Neural crest cell (in vitro differentiated cells): ENCODE measurements around the gene FOS. TPM values are rescaled to one million over a fixed set of nuclear protein-coding genes. Genes with fewer than 3 reads are reported as not detected.
"Not testable (repeated sequence)": the region's sequence is repeated elsewhere in the genome, so short reads cannot be mapped to it uniquely, and the experiment has no call there.

ENCODE experiments used
- DNase-seq: peaks from one replicate; pipeline ENCODE4 v3.0.0; 2021; ENCODE audit warnings: low read depth, mixed read lengths, low spot score
- H3K27ac Mint-ChIP-seq: one replicate; pipeline ENCODE4 v1.8.0; 2021; ENCODE audit warnings: mild to moderate bottlenecking, mixed read lengths; ENCODE audit not compliant: unreplicated experiment
- H3K27me3 Mint-ChIP-seq: 2 replicates; pipeline ENCODE4 v1.8.0; 2021; ENCODE audit warnings: low read depth, mild to moderate bottlenecking, mixed read lengths
- H3K36me3 Mint-ChIP-seq: 2 replicates; pipeline ENCODE4 v1.8.0; 2021; ENCODE audit warnings: low read depth, mild to moderate bottlenecking, mixed read lengths
- H3K4me1 Mint-ChIP-seq: 2 replicates; pipeline ENCODE4 v1.8.0; 2021; ENCODE audit warnings: mixed read lengths
- H3K4me3 Mint-ChIP-seq: one replicate; pipeline ENCODE4 v1.8.0; 2021; ENCODE audit warnings: mild to moderate bottlenecking, mixed read lengths
- H3K9me3 Mint-ChIP-seq: 2 replicates; pipeline ENCODE4 v1.8.0; 2021; ENCODE audit warnings: mixed read lengths
- total RNA-seq: library from RNA; stranded (reverse); gene quantifications from 2 replicates; pipeline ENCODE4 v1.2.1, GENCODE V29; 2021
- TF ChIP-seq, protein P1 (sequence below): fragments of 200-600 bp; sonication (generic); conservative IDR thresholded peaks from 2 replicates; pipeline ENCODE4 v1.5.0; 2021; ENCODE audit warnings: antibody characterized with exemption, mild to moderate bottlenecking

FOS gene
- total RNA-seq, 1 donor from 2014 or later: 3.8 TPM

DNA sequence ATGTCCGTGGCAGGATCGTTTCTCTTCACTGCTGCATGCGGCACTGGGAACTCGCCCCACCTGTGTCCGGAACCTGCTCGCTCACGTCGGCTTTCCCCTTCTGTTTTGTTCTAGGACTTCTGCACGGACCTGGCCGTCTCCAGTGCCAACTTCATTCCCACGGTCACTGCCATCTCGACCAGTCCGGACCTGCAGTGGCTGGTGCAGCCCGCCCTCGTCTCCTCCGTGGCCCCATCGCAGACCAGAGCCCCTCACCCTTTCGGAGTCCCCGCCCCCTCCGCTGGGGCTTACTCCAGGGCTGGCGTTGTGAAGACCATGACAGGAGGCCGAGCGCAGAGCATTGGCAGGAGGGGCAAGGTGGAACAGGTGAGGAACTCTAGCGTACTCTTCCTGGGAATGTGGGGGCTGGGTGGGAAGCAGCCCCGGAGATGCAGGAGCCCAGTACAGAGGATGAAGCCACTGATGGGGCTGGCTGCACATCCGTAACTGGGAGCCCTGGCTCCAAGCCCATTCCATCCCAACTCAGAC, 1.2 kb downstream of the FOS start:
- H3K36me3 Mint-ChIP-seq: peaks cover 2% of the 10 kb centered on the region
- H3K4me3 Mint-ChIP-seq: peak overlapping the region; percentile 99
- no peaks in the 10 kb centered on the region for H3K9me3 Mint-ChIP-seq
- no peak overlapping the region for H3K27ac Mint-ChIP-seq
- TF ChIP-seq, protein P1, sequence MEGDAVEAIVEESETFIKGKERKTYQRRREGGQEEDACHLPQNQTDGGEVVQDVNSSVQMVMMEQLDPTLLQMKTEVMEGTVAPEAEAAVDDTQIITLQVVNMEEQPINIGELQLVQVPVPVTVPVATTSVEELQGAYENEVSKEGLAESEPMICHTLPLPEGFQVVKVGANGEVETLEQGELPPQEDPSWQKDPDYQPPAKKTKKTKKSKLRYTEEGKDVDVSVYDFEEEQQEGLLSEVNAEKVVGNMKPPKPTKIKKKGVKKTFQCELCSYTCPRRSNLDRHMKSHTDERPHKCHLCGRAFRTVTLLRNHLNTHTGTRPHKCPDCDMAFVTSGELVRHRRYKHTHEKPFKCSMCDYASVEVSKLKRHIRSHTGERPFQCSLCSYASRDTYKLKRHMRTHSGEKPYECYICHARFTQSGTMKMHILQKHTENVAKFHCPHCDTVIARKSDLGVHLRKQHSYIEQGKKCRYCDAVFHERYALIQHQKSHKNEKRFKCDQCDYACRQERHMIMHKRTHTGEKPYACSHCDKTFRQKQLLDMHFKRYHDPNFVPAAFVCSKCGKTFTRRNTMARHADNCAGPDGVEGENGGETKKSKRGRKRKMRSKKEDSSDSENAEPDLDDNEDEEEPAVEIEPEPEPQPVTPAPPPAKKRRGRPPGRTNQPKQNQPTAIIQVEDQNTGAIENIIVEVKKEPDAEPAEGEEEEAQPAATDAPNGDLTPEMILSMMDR: no peak
- H3K4me1 Mint-ChIP-seq: peaks cover 45% of the 10 kb centered on the region
- DNase-seq: no peak
- H3K27me3 Mint-ChIP-seq: peaks cover 41% of the 10 kb centered on the region

DNA sequence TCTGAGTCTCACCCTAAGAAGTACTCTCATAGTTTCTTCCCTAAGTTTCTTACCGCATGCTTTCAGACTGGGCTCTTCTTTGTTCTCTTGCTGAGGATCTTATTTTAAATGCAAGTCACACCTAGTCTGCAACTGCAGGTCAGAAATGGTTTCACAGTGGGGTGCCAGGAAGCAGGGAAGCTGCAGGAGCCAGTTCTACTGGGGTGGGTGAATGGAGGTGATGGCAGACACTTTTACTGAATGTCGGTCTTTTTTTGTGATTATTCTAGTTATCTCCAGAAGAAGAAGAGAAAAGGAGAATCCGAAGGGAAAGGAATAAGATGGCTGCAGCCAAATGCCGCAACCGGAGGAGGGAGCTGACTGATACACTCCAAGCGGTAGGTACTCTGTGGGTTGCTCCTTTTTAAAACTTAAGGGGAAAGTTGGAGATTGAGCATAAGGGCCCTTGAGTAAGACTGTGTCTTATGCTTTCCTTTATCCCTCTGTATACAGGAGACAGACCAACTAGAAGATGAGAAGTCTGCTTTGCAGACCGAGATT, 1.7 kb downstream of the FOS start:
- no peak overlapping the region for H3K27ac Mint-ChIP-seq
- peaks cover 42% of the 10 kb centered on the region for H3K4me1 Mint-ChIP-seq

DNA sequence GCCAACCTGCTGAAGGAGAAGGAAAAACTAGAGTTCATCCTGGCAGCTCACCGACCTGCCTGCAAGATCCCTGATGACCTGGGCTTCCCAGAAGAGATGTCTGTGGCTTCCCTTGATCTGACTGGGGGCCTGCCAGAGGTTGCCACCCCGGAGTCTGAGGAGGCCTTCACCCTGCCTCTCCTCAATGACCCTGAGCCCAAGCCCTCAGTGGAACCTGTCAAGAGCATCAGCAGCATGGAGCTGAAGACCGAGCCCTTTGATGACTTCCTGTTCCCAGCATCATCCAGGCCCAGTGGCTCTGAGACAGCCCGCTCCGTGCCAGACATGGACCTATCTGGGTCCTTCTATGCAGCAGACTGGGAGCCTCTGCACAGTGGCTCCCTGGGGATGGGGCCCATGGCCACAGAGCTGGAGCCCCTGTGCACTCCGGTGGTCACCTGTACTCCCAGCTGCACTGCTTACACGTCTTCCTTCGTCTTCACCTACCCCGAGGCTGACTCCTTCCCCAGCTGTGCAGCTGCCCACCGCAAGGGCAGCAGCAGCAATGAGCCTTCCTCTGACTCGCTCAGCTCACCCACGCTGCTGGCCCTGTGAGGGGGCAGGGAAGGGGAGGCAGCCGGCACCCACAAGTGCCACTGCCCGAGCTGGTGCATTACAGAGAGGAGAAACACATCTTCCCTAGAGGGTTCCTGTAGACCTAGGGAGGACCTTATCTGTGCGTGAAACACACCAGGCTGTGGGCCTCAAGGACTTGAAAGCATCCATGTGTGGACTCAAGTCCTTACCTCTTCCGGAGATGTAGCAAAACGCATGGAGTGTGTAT, 2.4 kb downstream of the FOS start:
- Mint-ChIP-seq H3K36me3 (peaks cover 2% of the 10 kb centered on the region), H3K4me3 (peak overlapping the region; percentile 83), H3K4me1 (peaks cover 42% of the 10 kb centered on the region), H3K9me3 (no peaks in the 10 kb centered on the region), H3K27ac (peak overlapping the region; percentile 62), H3K27me3 (peaks cover 32% of the 10 kb centered on the region)
- TF ChIP-seq, protein P1: no peak
- DNase-seq: no peak

More for the DNA sequence above, 1.7 kb downstream of the FOS start:
- DNase-seq: no peak
- H3K27me3 Mint-ChIP-seq: peaks cover 36% of the 10 kb centered on the region
- TF ChIP-seq, protein P1: no peak
- peaks cover 2% of the 10 kb centered on the region for H3K36me3 Mint-ChIP-seq
- peak overlapping the region; percentile 99 for H3K4me3 Mint-ChIP-seq
- no peaks in the 10 kb centered on the region for H3K9me3 Mint-ChIP-seq

DNA sequence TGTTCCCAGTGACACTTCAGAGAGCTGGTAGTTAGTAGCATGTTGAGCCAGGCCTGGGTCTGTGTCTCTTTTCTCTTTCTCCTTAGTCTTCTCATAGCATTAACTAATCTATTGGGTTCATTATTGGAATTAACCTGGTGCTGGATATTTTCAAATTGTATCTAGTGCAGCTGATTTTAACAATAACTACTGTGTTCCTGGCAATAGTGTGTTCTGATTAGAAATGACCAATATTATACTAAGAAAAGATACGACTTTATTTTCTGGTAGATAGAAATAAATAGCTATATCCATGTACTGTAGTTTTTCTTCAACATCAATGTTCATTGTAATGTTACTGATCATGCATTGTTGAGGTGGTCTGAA, 3.0 kb downstream of the FOS start:
- H3K27me3 Mint-ChIP-seq: peaks cover 32% of the 10 kb centered on the region
- no peaks in the 10 kb centered on the region for H3K9me3 Mint-ChIP-seq
- TF ChIP-seq, protein P1: no peak
- H3K36me3 Mint-ChIP-seq: peaks cover 2% of the 10 kb centered on the region
- H3K27ac Mint-ChIP-seq: no peak overlapping the region
- peaks cover 45% of the 10 kb centered on the region for H3K4me1 Mint-ChIP-seq
- H3K4me3 Mint-ChIP-seq: peak overlapping the region; percentile 83
- DNase-seq: no peak

DNA sequence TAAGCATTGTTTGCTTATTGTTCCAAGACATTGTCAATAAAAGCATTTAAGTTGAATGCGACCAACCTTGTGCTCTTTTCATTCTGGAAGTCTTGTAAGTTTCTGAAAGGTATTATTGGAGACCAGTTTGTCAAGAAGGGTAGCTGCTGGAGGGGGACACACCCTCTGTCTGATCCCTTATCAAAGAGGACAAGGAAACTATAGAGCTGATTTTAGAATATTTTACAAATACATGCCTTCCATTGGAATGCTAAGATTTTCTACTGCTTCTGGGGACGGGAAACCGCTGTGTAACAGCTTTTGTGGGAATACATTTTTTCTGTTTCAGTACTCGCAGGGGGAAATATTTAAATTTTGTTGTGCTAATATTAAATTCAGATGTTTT, 3.5 kb downstream of the FOS start:
- Mint-ChIP-seq H3K9me3 (no peaks in the 10 kb centered on the region), H3K4me3 (no peak overlapping the region), H3K27ac (no peak overlapping the region), H3K4me1 (peaks cover 42% of the 10 kb centered on the region), H3K27me3 (peaks cover 32% of the 10 kb centered on the region), H3K36me3 (peaks cover 2% of the 10 kb centered on the region)
- DNase-seq: no peak
- TF ChIP-seq, protein P1: no peak

DNA sequence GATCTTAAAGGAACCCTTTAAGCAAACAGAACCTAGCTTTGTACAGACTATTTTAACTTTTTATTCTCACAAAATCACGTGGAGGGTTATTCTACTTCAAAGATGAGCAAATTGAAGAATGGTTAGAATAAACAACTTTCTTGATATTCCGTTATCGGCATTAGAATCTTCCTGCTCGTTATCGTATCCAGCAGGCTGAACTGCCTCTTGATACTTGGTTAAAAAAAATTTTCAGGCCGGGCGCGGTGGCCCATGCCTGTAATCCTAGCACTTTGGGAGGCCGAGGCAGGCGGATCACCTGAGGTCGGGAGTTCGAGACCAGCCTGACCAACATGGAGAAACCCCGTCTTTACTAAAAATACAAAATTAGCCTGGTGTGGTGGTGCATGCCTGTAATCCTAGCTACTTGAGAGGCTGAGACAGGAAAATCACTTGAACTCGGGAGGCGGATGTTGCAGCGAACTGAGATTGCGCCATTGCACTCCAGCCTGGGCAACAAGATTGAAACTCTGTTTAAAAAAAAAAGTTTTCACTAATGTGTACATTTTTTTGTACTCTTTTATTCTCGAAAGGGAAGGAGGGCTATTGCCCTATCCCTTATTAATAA, 4.0 kb downstream of the FOS start:
- H3K36me3 Mint-ChIP-seq, H3K4me3 Mint-ChIP-seq, H3K27ac Mint-ChIP-seq, H3K9me3 Mint-ChIP-seq, DNase-seq: not testable (repeated sequence)
- Mint-ChIP-seq H3K27me3 (peaks cover 31% of the 10 kb centered on the region), H3K4me1 (peaks cover 40% of the 10 kb centered on the region)
